ENCODE data around the gene MOCOS. TPM values are rescaled to one million over a fixed set of nuclear protein-coding genes. Genes with fewer than 3 reads are reported as not detected.
"Not testable (repeated sequence)": the region's sequence is repeated elsewhere in the genome, so short reads cannot be mapped to it uniquely, and the experiment has no call there.

Gene MOCOS
- total RNA-seq, 1 donor from 2014 or later: 24.5 TPM

GRCh38 chr18:36229188-36229587, 41.9 kb downstream of the MOCOS start:
- DNase-seq (ENCODE audit: low read depth): no peak
- TF ChIP-seq CTCF (IDR thresholded peaks at IDR 0.05; ENCODE audit: insufficient read depth, low read length, severe bottlenecking): no peak
- Histone ChIP-seq H3K4me3 (ENCODE audit: low read depth, low read length) (no peak overlapping the region), H3K36me3 (ENCODE audit: control insufficient read depth, insufficient read depth, low read length) (peaks cover 9% of the 10 kb centered on the region), H3K27me3 (ENCODE audit: control insufficient read depth, insufficient read depth, low read length) (no peaks in the 10 kb centered on the region)
- FAIRE-seq: no peak

- FAIRE-seq; H3K27me3 ChIP-seq (ENCODE audit: control insufficient read depth, insufficient read depth, low read length); H3K4me3 ChIP-seq (ENCODE audit: low read depth, low read length); H3K36me3 ChIP-seq (ENCODE audit: control insufficient read depth, insufficient read depth, low read length); DNase-seq (ENCODE audit: low read depth): not testable (repeated sequence)
Measured at GRCh38 chr18:36240510-36240909, 53.2 kb downstream of the MOCOS start.

- Histone ChIP-seq H3K36me3 (ENCODE audit: control insufficient read depth, insufficient read depth, low read length) (peaks cover 4% of the 10 kb centered on the region), H3K27me3 (ENCODE audit: control insufficient read depth, insufficient read depth, low read length) (no peaks in the 10 kb centered on the region), H3K4me3 (ENCODE audit: low read depth, low read length) (no peak overlapping the region)
- TF ChIP-seq CTCF (IDR thresholded peaks at IDR 0.05; ENCODE audit: insufficient read depth, low read length, severe bottlenecking): no peak
- DNase-seq (ENCODE audit: low read depth): no peak
- FAIRE-seq: no peak
Measured at GRCh38 chr18:36241831-36242230, 54.5 kb downstream of the MOCOS start.

GRCh38 chr18:36247036-36247435, 59.7 kb downstream of the MOCOS start:
- Histone ChIP-seq H3K4me3 (ENCODE audit: low read depth, low read length) (no peak overlapping the region), H3K36me3 (ENCODE audit: control insufficient read depth, insufficient read depth, low read length) (peaks cover 5% of the 10 kb centered on the region), H3K27me3 (ENCODE audit: control insufficient read depth, insufficient read depth, low read length) (no peaks in the 10 kb centered on the region)
- DNase-seq (ENCODE audit: low read depth) (no peak), FAIRE-seq (peak; percentile 68)
- no peak for TF ChIP-seq CTCF (IDR thresholded peaks at IDR 0.05; ENCODE audit: insufficient read depth, low read length, severe bottlenecking)

GRCh38 chr18:36249392-36249791, 62.1 kb downstream of the MOCOS start:
- FAIRE-seq: no peak
- Histone ChIP-seq H3K4me3 (ENCODE audit: low read depth, low read length) (no peak overlapping the region), H3K36me3 (ENCODE audit: control insufficient read depth, insufficient read depth, low read length) (peaks cover 8% of the 10 kb centered on the region), H3K27me3 (ENCODE audit: control insufficient read depth, insufficient read depth, low read length) (no peaks in the 10 kb centered on the region)
- no peak for DNase-seq (ENCODE audit: low read depth)
- TF ChIP-seq CTCF (IDR thresholded peaks at IDR 0.05; ENCODE audit: insufficient read depth, low read length, severe bottlenecking): no peak

- Histone ChIP-seq H3K36me3 (ENCODE audit: control insufficient read depth, insufficient read depth, low read length) (peaks cover 8% of the 10 kb centered on the region), H3K4me3 (ENCODE audit: low read depth, low read length) (no peak overlapping the region), H3K27me3 (ENCODE audit: control insufficient read depth, insufficient read depth, low read length) (no peaks in the 10 kb centered on the region)
- TF ChIP-seq CTCF (IDR thresholded peaks at IDR 0.05; ENCODE audit: insufficient read depth, low read length, severe bottlenecking): no peak
- no peak for FAIRE-seq
- DNase-seq (ENCODE audit: low read depth): no peak
Measured at GRCh38 chr18:36250827-36251226, 63.5 kb downstream of the MOCOS start.
